ENCODE results near the gene PCDH9. TPM values are rescaled to one million over a fixed set of nuclear protein-coding genes. Genes with fewer than 3 reads are reported as not detected.

PCDH9 gene
- total RNA-seq, 1 donor from 2014 or later: 29.7 TPM

DNA sequence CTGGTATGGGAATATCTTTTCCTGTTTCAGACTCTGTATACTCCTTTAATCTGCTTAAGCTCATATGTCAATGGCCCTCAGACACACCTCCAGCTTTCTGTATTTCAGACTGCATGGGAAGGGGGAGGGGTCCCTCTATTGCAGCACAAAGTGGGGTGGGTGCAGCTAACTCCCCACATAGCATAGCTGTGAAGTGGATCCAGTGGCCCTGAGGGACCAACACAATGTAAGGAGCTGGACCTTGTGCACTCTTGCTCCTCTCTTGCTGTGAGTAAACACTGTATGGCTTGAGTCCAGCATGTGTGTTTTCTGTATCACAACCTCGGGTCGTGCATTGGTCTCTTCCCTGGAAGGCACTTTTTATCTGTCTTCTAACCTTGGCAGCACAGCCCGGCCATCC, 669.9 kb downstream of the PCDH9 start:
- H3K4me1 Mint-ChIP-seq: peaks cover 9% of the 10 kb centered on the region
- TF ChIP-seq, protein P1, sequence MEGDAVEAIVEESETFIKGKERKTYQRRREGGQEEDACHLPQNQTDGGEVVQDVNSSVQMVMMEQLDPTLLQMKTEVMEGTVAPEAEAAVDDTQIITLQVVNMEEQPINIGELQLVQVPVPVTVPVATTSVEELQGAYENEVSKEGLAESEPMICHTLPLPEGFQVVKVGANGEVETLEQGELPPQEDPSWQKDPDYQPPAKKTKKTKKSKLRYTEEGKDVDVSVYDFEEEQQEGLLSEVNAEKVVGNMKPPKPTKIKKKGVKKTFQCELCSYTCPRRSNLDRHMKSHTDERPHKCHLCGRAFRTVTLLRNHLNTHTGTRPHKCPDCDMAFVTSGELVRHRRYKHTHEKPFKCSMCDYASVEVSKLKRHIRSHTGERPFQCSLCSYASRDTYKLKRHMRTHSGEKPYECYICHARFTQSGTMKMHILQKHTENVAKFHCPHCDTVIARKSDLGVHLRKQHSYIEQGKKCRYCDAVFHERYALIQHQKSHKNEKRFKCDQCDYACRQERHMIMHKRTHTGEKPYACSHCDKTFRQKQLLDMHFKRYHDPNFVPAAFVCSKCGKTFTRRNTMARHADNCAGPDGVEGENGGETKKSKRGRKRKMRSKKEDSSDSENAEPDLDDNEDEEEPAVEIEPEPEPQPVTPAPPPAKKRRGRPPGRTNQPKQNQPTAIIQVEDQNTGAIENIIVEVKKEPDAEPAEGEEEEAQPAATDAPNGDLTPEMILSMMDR (IDR thresholded peaks at IDR 0.05; ENCODE audit: unreplicated experiment): no peak
- H3K9me3 Mint-ChIP-seq: peaks cover 11% of the 10 kb centered on the region

DNA sequence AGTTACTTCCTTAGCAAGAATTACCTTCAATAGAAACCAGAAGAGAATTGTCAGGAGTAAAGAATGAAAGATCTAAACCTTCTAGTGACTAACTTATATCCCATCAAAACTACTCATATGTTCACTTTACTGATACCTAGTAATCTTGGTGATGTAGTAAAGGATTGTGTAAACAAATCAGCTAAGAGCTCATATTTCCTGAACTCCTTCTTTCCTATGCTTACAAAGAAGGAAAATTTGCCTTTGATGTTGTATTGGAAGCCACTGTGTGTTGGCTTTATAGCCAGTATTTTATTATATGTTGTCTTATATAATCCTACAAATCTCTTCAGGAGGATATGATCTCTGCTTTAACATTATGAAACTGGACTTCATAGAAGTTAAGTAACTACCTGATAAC, 671.0 kb downstream of the PCDH9 start:
- peaks cover 11% of the 10 kb centered on the region for H3K9me3 Mint-ChIP-seq

More for the DNA sequence above, 669.9 kb downstream of the PCDH9 start:
- no peaks in the 10 kb centered on the region for H3K27me3 Mint-ChIP-seq (ENCODE audit: low read depth)
- no peaks in the 10 kb centered on the region for H3K36me3 Mint-ChIP-seq
- H3K4me3 Mint-ChIP-seq: no peak overlapping the region
- no peak for DNase-seq (ENCODE audit: low spot score in 2 of 2, unreplicated experiment in 2 of 2)
- H3K27ac Mint-ChIP-seq: no peak overlapping the region

DNA sequence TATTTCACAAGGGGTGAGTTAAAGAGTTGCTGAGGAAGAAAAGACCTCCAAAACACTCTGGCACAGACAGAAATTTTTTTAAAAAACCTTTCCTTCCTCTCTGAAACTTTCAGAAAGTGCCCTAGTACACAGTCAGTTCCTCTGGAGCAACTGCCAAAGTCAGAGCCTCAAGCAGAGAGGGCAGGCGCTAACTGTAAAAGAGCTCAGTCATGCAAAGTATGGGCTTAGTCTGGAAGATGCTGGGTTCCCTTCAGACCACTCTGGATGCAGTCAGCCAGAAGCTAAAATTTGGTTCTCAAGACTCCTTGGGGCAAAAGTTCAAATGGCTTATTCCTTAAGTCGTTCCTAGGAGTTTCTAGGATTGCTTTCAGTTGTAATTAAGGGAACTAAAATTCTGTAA, 671.6 kb downstream of the PCDH9 start:
- Mint-ChIP-seq H3K9me3 (peaks cover 10% of the 10 kb centered on the region), H3K27ac (no peak overlapping the region), H3K27me3 (ENCODE audit: low read depth) (no peaks in the 10 kb centered on the region), H3K36me3 (no peaks in the 10 kb centered on the region), H3K4me3 (no peak overlapping the region), H3K4me1 (peaks cover 7% of the 10 kb centered on the region)
- no peak for DNase-seq (ENCODE audit: low spot score in 2 of 2, unreplicated experiment in 2 of 2)
- TF ChIP-seq, protein P1 (IDR thresholded peaks at IDR 0.05; ENCODE audit: unreplicated experiment): no peak

More for the DNA sequence above, 671.0 kb downstream of the PCDH9 start:
- TF ChIP-seq, protein P1 (IDR thresholded peaks at IDR 0.05; ENCODE audit: unreplicated experiment): no peak
- Mint-ChIP-seq H3K27me3 (ENCODE audit: low read depth) (no peaks in the 10 kb centered on the region), H3K4me3 (no peak overlapping the region), H3K36me3 (no peaks in the 10 kb centered on the region), H3K27ac (no peak overlapping the region), H3K4me1 (peaks cover 7% of the 10 kb centered on the region)
- no peak for DNase-seq (ENCODE audit: low spot score in 2 of 2, unreplicated experiment in 2 of 2)

- Mint-ChIP-seq H3K9me3 (peaks cover 6% of the 10 kb centered on the region), H3K4me3 (no peak overlapping the region), H3K4me1 (peaks cover 7% of the 10 kb centered on the region), H3K36me3 (no peaks in the 10 kb centered on the region), H3K27me3 (ENCODE audit: low read depth) (no peaks in the 10 kb centered on the region), H3K27ac (no peak overlapping the region)
- DNase-seq (ENCODE audit: low spot score in 2 of 2, unreplicated experiment in 2 of 2): no peak
- TF ChIP-seq, protein P1 (IDR thresholded peaks at IDR 0.05; ENCODE audit: unreplicated experiment): no peak
Observed at GRCh38 chr13:66557357-66557756, 672.8 kb downstream of the PCDH9 start.

DNA sequence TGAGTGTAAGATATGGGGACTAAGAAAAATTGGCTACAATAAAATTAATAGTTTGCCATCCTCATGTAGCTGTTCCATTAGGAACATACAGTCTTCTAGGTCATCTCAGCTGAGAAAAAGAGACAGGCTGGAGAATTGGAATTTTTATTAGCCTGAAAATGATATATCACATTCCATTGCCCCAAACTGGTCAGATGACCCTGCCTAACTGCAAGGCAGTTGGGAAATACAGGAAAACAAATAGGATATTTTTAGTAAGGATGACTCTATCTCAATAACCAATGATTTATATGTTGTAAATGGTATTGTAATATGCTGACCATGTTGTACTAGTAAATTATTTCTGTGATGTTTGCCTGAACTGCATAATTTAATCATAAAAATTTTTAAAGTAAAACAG, 673.8 kb downstream of the PCDH9 start:
- Mint-ChIP-seq H3K36me3 (no peaks in the 10 kb centered on the region), H3K27ac (no peak overlapping the region), H3K27me3 (ENCODE audit: low read depth) (no peaks in the 10 kb centered on the region), H3K9me3 (peaks cover 4% of the 10 kb centered on the region), H3K4me1 (peaks cover 7% of the 10 kb centered on the region), H3K4me3 (no peak overlapping the region)
- no peak for DNase-seq (ENCODE audit: low spot score in 2 of 2, unreplicated experiment in 2 of 2)
- TF ChIP-seq, protein P1 (IDR thresholded peaks at IDR 0.05; ENCODE audit: unreplicated experiment): no peak

- Mint-ChIP-seq H3K9me3 (peaks cover 4% of the 10 kb centered on the region), H3K4me3 (no peak overlapping the region), H3K27me3 (ENCODE audit: low read depth) (no peaks in the 10 kb centered on the region), H3K4me1 (peaks cover 2% of the 10 kb centered on the region), H3K27ac (no peak overlapping the region), H3K36me3 (no peaks in the 10 kb centered on the region)
- TF ChIP-seq, protein P1 (IDR thresholded peaks at IDR 0.05; ENCODE audit: unreplicated experiment): no peak
- no peak for DNase-seq (ENCODE audit: low spot score in 2 of 2, unreplicated experiment in 2 of 2)
Observed at GRCh38 chr13:66553391-66553790, 676.7 kb downstream of the PCDH9 start.
